Colon (tissue), 2 donors: ENCODE measurements around the gene TC2N.
"Not testable (repeated sequence)": the region's sequence is repeated elsewhere in the genome, so short reads cannot be mapped to it uniquely, and the experiment has no call there.

ENCODE experiments used
- FAIRE-seq: peaks from 2 replicates; lab custom pipeline; 2012; peaks lifted over from hg19 to GRCh38; lab: Jason Lieb, UNC
- donor health status: control.
- donor health status: control.

TC2N gene

DNA sequence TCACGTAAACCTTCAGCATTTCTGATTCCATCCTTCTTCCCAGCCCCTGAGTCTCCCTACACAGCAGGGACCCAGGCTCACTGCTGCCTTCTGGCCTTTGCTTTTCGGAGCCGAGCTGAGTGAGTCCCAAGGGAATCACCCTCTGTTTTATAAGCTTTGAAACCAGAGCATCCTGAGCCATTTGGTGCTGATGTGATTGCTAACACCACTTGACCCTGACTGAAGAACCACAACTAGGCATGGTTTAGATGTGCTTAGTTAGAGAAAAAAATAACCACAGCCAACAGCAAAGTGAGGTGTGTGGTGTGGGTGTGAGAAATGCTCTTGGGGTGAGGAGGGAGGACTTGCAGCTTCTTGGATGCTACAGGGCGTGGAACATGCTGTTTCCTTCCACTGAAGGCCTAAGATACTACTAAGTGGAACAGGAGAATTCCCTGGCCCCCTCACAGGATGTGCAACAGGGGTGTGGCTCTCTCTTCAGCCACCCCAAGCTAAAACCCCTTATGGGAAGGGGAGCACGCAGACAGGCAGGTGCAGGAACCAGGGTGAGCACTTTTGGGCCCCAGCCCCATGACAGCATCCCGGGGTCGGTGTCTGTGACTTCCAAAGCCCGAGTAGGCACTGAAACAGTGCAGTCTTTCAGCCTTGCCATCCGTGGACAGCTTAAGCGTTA is at the start of gene TC2N:
Gene TC2N, minus strand, starts transcription at position 221 of the 673 bp plus-strand sequence. CDS start 53,767 bp downstream, outside the sequence.
- FAIRE-seq = no peak

DNA sequence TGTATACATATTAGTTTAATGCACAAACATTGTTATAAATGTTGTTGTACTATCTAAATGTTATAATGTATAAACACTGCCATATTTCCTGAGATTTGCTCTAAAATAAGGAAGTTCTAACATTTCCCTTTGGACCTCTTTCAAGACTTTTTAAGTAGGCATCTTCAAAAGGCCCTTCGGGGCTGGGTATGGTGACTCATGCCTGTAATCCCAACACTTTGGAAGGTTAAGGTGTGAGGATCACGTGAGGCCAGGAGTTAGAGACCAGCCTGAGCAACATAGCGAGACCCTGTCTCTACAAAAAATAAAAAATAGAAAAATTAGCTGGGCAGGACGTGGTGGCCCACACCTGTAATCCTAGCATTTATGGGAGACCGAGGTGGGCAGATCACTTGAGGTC is 44.7 kb upstream of the TC2N start:
- no peak for FAIRE-seq

- no peak for FAIRE-seq
Measured at GRCh38 chr14:91911474-91912032, 44.2 kb upstream of the TC2N start.

DNA sequence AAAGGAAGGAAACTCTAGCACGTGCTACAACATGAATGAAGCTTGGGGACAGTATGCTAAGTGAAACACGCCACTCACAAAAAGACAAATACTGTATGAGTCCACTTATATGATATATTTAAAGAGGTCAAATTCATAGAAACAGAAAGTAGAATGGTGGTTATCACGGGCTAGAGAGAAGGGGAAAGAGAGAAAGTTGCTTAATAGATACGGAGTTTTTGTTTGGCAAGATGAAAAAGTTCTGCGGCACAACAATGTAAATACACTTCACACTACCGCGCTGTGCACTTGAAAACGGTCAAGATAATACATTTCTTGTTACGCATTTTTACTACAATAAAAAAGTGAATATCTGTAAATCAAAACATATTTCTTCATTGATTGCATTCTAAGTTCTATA is 42.9 kb upstream of the TC2N start:
- FAIRE-seq = no peak

GRCh38 chr14:91906374-91906773 is 39.0 kb upstream of the TC2N start:
- FAIRE-seq = no peak

DNA sequence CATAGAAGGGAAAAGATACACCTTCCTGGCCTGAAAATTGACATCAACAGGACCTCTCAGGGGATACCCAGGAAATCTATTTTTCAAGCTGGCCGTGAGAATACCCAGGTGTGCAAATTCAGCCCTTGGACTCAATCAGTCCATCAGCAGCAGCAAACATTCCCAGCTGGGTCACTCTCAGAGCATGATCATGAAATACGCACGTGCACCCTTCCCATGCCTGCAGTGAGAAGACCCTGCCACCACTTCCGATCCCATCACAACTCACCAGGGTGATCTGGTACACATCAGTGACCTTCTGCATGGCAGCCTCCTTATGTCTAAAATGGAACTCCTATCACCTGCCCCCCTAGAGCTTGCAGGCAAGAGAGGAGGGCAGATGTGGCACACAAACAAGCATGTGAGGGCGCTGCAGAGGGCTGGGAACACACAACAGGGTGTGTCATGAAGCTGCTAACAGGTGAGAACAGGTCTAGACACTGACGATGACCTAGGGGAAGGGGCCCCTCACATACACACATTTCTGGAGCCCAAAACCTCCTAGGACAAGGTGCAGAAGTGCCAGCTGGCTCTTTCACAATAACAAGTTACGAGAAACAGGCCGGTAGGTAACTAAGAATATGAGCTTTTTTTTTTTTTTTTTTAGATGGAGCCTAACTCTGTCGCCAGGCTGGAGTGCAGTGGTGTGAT is 37.8 kb upstream of the TC2N start:
- no peak for FAIRE-seq

GRCh38 chr14:91904483-91904882 is 37.1 kb upstream of the TC2N start:
- FAIRE-seq = no peak

GRCh38 chr14:91903070-91903469 is 35.7 kb upstream of the TC2N start:
- FAIRE-seq = no peak

DNA sequence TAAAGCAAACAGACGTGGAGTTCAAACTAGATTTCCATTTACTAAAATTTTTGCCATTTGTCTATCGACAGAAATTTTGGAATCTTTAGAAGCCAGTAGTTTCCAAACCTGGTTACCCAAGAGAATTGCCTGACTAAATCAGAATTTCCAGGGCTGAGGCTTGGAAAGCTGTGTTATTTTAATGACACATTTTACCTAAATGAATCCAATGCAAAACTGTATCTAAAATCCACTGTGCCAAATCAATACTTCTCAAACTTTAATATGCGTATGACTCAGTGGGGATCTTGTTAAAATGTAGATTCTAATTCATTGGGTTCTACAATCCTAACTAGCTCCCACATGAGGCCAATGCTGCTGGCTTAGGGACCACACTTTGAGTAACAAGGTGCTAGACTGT is 35.0 kb upstream of the TC2N start:
- FAIRE-seq = no peak

GRCh38 chr14:91901449-91902226 is 34.3 kb upstream of the TC2N start:
- no peak for FAIRE-seq

DNA sequence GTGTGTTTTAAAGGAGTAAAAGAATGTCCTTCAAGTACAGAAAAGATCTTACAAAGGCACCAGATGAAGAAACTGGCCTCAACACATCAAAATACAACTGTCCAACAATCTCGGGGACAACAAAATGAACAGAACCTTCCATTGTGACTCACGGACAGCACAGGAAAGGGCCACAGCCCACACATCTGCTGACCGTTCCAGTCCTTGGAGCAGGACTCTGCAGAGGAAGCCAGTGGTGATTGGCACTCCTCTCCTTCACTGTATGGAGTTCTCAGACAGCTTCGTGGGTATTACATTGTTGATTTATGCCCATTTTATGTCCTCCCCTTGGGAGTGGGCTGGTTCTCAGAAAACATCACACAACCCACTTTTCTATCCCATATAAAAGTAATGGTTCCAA is 32.5 kb upstream of the TC2N start:
- FAIRE-seq = no peak

DNA sequence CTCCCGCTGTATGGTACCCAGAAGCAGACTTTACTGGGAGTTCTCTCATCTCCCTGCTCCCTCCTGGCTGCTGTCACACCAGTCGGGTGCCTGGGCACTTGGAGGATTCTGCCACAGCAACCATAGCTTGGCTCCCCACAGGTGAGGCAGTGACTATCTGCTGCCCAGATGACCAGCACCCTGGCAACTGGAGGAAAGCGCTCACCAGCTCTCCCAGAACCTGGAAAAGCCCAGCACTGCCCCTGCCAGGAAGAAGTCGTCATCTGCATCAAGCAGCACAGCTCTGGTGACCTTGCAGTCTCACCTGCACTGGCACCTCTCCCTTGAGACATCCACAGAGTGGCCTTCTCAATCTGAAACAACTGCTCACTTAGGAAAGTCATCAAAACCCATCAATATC is 31.9 kb upstream of the TC2N start:
- no peak for FAIRE-seq

GRCh38 chr14:91898372-91898771 is 31.0 kb upstream of the TC2N start:
- no peak for FAIRE-seq

DNA sequence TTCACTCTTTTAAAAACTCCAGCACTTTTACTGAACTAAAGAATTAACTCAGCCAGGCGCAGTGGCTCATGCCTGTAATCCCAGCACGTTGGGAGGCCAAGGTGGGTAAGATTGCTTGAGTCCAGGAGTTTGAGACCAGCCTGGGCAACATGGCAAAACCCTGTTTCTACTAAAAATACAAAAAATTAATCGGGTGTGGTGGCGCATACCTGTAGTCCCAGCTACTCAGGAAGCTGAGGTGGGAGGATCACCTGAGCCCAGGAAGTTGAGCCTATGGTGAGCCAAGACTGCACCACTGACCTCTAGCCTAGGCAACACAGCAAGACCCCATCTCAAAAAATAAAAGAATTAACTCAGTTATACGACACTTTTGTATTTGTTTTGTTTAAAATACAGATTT is 30.4 kb upstream of the TC2N start:
- not testable (repeated sequence) for FAIRE-seq

DNA sequence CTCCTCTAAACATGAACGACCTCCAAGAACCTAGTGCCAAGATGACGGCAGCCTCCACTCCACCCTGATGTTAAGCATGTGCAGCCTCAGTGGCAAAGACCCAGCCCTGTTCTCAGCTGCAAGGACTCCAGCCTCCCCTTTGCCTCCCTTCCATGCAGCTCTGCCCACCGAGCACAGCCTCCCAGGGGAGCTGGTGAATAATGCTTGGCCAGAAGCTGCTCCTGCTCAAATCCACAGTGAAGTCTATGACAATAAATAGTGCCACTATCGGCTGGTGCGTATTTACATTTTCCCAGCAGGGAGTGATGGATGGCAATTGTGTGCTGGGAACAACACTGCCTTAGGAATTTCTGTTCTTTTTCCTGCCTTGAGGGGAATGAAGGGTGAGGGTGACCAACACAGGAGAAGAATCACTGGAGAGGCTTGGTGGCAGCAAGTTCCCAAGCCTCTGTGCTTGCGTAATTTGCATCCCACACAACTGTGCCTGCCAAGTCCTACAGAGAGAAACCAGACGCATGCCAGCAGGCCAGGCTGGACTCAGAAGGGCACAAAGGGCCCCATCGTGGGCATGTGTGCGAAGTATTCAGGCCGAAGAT is 29.9 kb upstream of the TC2N start:
- no peak for FAIRE-seq

GRCh38 chr14:91896419-91896818 is 29.1 kb upstream of the TC2N start:
- FAIRE-seq = no peak

- FAIRE-seq = no peak
Measured at GRCh38 chr14:91893669-91894068, 26.3 kb upstream of the TC2N start.

- FAIRE-seq = no peak
Measured at GRCh38 chr14:91893007-91893406, 25.7 kb upstream of the TC2N start.

- FAIRE-seq = no peak
Measured at GRCh38 chr14:91891721-91892220, 24.4 kb upstream of the TC2N start.

DNA sequence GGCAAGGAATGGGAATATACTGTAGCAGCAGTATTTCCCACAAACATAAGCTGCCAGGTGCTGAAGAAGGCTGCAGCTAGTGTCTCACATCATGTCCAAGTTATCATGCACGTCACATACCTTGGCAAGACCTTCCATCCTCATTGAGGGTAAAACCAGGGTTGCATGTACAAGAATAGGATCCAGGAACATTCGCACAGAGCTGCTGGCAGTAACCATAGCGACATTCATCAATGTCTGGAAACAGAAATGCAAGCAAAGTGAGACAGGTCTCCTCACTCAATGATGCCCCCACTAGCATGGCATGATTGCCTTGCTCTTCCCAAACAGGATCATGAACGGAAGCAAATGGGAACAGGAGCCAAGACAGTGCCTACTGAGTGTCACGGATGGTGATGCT is 23.8 kb upstream of the TC2N start:
- no peak for FAIRE-seq

DNA sequence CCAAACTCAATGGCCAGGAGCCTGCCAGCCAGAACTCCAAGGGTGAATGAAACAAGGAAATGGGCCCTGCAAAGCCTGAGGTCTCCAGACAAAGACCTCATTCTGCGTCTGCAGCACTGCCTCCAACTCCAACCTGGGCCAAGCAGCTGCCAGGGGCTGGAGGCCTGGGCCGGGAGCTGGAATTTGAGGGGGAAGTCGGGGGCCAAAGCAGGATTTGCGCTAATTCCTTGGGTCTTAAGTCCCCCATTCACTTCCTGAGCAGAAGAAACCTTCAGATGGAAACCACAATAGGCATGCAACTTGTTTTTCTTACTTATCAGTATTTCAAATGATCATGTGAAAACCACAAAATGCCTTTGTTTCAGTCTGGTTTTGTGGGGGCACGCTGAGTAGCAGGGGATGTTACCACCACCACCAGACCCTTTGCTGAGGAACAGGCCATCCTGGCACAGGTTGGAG is 23.0 kb upstream of the TC2N start:
- no peak for FAIRE-seq
